Hair follicular keratinocyte (primary cell): ENCODE data around the gene BRWD1. TPM values are rescaled to one million over a fixed set of nuclear protein-coding genes. Genes with fewer than 3 reads are reported as not detected.

Experiments used
- total RNA-seq: library from RNA; depleted of rRNA; stranded (reverse); fragments of >200 nt; gene quantifications from 2 replicates; pipeline ENCODE4 v1.2.3, GENCODE V29; 2015

BRWD1 gene
- 18.1 and 24.9 TPM in 2 replicates for total RNA-seq

GRCh38 chr21:39313571-39314142 lies at the start of gene BRWD1:
BRWD1 (minus strand) TSS chr21:39313632; CDS start chr21:39313491, 141 bp downstream.

GRCh38 chr21:39348355-39349210 lies 35.2 kb upstream of the BRWD1 start, which contains the start of gene HMGN1:
HMGN1 (minus strand) TSS chr21:39349088; CDS start chr21:39348917, 171 bp downstream.

GRCh38 chr21:39183272-39184049 lies 130.0 kb downstream of the BRWD1 start, which contains the start of gene PSMG1:
PSMG1 (minus strand) TSS chr21:39183451; CDS start chr21:39183385, 66 bp downstream.

Other genes starting within 250 kb of the BRWD1 start
- gene PSMG1, start 130.2 kb downstream of the BRWD1 start, total RNA-seq = 65.3 and 135 TPM in 2 replicates
- gene HMGN1, start 35.5 kb upstream of the BRWD1 start, total RNA-seq = 282 and 406 TPM in 2 replicates
- gene LCA5L, start 132.1 kb upstream of the BRWD1 start, total RNA-seq = 0.19 and 0.47 TPM in 2 replicates
- 0.46 and 0.70 TPM in 2 replicates for gene SH3BGR, start 138.3 kb upstream of the BRWD1 start, total RNA-seq